CD4-positive, alpha-beta T cell treated with Interleukin-12 subunit alpha and Interleukin-12 subunit beta, for 1 hour (primary cell): ENCODE data around the gene SMAD3.
"Not testable (repeated sequence)": the region's sequence is repeated elsewhere in the genome, so short reads cannot be mapped to it uniquely, and the experiment has no call there.

Experiments used
- DNase-seq: peaks from one replicate; pipeline ENCODE4 v3.0.0-alpha.2; 2020

Gene SMAD3

GRCh38 chr15:67063689-67064606 is 1.5 kb upstream of the SMAD3 start:
- no peak for DNase-seq

GRCh38 chr15:67064607-67065530 is 533 bp upstream of the SMAD3 start:
- peak; percentile 35 for DNase-seq

- DNase-seq: peak; percentile 32
These were observed 898 bp downstream of the SMAD3 start for GRCh38 chr15:67066041-67066958.

GRCh38 chr15:67066959-67067853 is 1.8 kb downstream of the SMAD3 start:
- DNase-seq: no peak

- no peak for DNase-seq
These were observed 2.6 kb downstream of the SMAD3 start for GRCh38 chr15:67067930-67068551.

GRCh38 chr15:67068710-67069400 is 3.5 kb downstream of the SMAD3 start:
- no peak for DNase-seq

- no peak for DNase-seq
These were observed 4.7 kb downstream of the SMAD3 start for GRCh38 chr15:67070150-67070549.

GRCh38 chr15:67070892-67071664 is 5.7 kb downstream of the SMAD3 start:
- DNase-seq: no peak

- no peak for DNase-seq
These were observed 7.0 kb downstream of the SMAD3 start for GRCh38 chr15:67072442-67072841.

- no peak for DNase-seq
These were observed 7.6 kb downstream of the SMAD3 start for GRCh38 chr15:67072958-67073357.

GRCh38 chr15:67074886-67075229 is 9.5 kb downstream of the SMAD3 start:
- DNase-seq: no peak

- not testable (repeated sequence) for DNase-seq
These were observed 10.2 kb downstream of the SMAD3 start for GRCh38 chr15:67075555-67076135.

GRCh38 chr15:67076147-67076843 is 10.9 kb downstream of the SMAD3 start:
- DNase-seq: no peak

GRCh38 chr15:67077641-67078215 is 12.3 kb downstream of the SMAD3 start:
- DNase-seq: no peak

GRCh38 chr15:67079361-67079760 is 14.0 kb downstream of the SMAD3 start:
- no peak for DNase-seq

GRCh38 chr15:67080118-67080899 is 14.9 kb downstream of the SMAD3 start:
- no peak for DNase-seq

- DNase-seq: peak; percentile 58
These were observed 15.6 kb downstream of the SMAD3 start for GRCh38 chr15:67080900-67081431.
